ENCODE measurements around the gene NLRP6. TPM values are rescaled to one million over a fixed set of nuclear protein-coding genes. Genes with fewer than 3 reads are reported as not detected.
A peak's percentile ranks its signal among the peaks of the same experiment; 100 is the strongest.
"Not testable (repeated sequence)": the region's sequence is repeated elsewhere in the genome, so short reads cannot be mapped to it uniquely, and the experiment has no call there.

NLRP6 gene
- total RNA-seq, 3 donors from 2014 or later (not counting 1 experiment from before 2014, with no cell fraction given), result 1.7 to 3.0 (median 2.3) TPM

- DNase-seq (peak; percentile 87 to 94), ATAC-seq (peak; percentile 76 to 90 (median 79))
- peak within 1 kb of the TSS; percentile 97 for H3K4me3 Mint-ChIP-seq
- Histone ChIP-seq H3K27me3 (ENCODE audit: control insufficient read depth, insufficient read depth, low read length) (no peaks in the 10 kb centered on the region), H3K27ac (ENCODE audit: low read length) (peak within 1 kb of the TSS; percentile 100), H3K4me1 (ENCODE audit: control insufficient read depth, insufficient read depth, low read length) (peaks cover 20% of the 10 kb centered on the region), H3K9me3 (ENCODE audit: control insufficient read depth, insufficient read depth, low read length) (no peaks in the 10 kb centered on the region), H3K36me3 (ENCODE audit: control insufficient read depth, insufficient read depth, low read length) (peaks cover 13% of the 10 kb centered on the region), H3K4me3 (ENCODE audit: low read length) (peak within 1 kb of the TSS; percentile 99)
- H3K27me3 Mint-ChIP-seq (ENCODE audit: low read depth in 2 of 2), result no peaks in the 10 kb centered on the region
- no peaks in the 10 kb centered on the region for H3K9me3 Mint-ChIP-seq
- no peak for TF ChIP-seq CTCF (IDR thresholded peaks at IDR 0.05)
- under 1% methylated on average over 62 of the region's 62 CpGs for WGBS (ENCODE audit: insufficient coverage)
- H3K36me3 Mint-ChIP-seq, result peaks cover 5% of the 10 kb centered on the region
- H3K27ac Mint-ChIP-seq, result peak within 1 kb of the TSS; percentile 98
- H3K4me1 Mint-ChIP-seq, result peaks cover 38 to 42% of the 10 kb centered on the region in 2 donors
- intact Hi-C loops (cut with micrococcal nuclease), result loop anchor here (1.0 to 5.0 kb wide), 4 partner anchors 30 to 280 kb away; partner anchors contain the start of genes BET1L, PTDSS2 and RIC8A
Observed at GRCh38 chr11:236774-237767, 41.1 kb upstream of the NLRP6 start, which contains the start of gene PSMD13. TSS of gene PSMD13 (plus strand) at chr11:236976. CDS start at chr11:237050, 74 bp downstream.

- H3K4me1 ChIP-seq (ENCODE audit: control insufficient read depth, insufficient read depth, low read length), result peaks cover 20% of the 10 kb centered on the region
Observed at GRCh38 chr11:238346-238745, 39.9 kb upstream of the NLRP6 start.

GRCh38 chr11:240315-240714, 37.9 kb upstream of the NLRP6 start:
- peaks cover 15% of the 10 kb centered on the region for H3K4me1 ChIP-seq (ENCODE audit: control insufficient read depth, insufficient read depth, low read length)
- ATAC-seq, result no peak
- H3K9me3 ChIP-seq (ENCODE audit: control insufficient read depth, insufficient read depth, low read length), result no peaks in the 10 kb centered on the region
- DNase-seq, result no peak
- H3K4me3 Mint-ChIP-seq, result no peak overlapping the region
- no peaks in the 10 kb centered on the region for H3K27me3 ChIP-seq (ENCODE audit: control insufficient read depth, insufficient read depth, low read length)
- no peak overlapping the region for H3K27ac Mint-ChIP-seq
- 100% methylated on average over 1 of the region's 1 CpG for WGBS (ENCODE audit: insufficient coverage)
- H3K9me3 Mint-ChIP-seq, result no peaks in the 10 kb centered on the region
- TF ChIP-seq CTCF (IDR thresholded peaks at IDR 0.05), result no peak
- no peak overlapping the region for H3K4me3 ChIP-seq (ENCODE audit: low read length)
- intact Hi-C loops (cut with micrococcal nuclease), result no loop called here
- H3K27me3 Mint-ChIP-seq (ENCODE audit: low read depth in 2 of 2), result no peaks in the 10 kb centered on the region
- H3K27ac ChIP-seq (ENCODE audit: low read length), result no peak overlapping the region
- peaks cover 45% of the 10 kb centered on the region in 2 donors for H3K4me1 Mint-ChIP-seq
- H3K36me3 Mint-ChIP-seq, result peaks cover 13% of the 10 kb centered on the region
- peaks cover 38% of the 10 kb centered on the region for H3K36me3 ChIP-seq (ENCODE audit: control insufficient read depth, insufficient read depth, low read length)

More at GRCh38 chr11:238346-238745, 39.9 kb upstream of the NLRP6 start:
- H3K27ac ChIP-seq (ENCODE audit: low read length); H3K27me3 ChIP-seq (ENCODE audit: control insufficient read depth, insufficient read depth, low read length); H3K4me3 ChIP-seq (ENCODE audit: low read length); H3K27me3 Mint-ChIP-seq (ENCODE audit: low read depth in 2 of 2); H3K9me3 ChIP-seq (ENCODE audit: control insufficient read depth, insufficient read depth, low read length); H3K9me3 Mint-ChIP-seq; ATAC-seq; DNase-seq: not testable (repeated sequence)
- H3K36me3 ChIP-seq (ENCODE audit: control insufficient read depth, insufficient read depth, low read length), result peaks cover 20% of the 10 kb centered on the region
- Mint-ChIP-seq H3K4me3 (peak overlapping the region; percentile 97), H3K27ac (peak overlapping the region; percentile 98), H3K36me3 (peaks cover 12% of the 10 kb centered on the region), H3K4me1 (peaks cover 47 to 50% of the 10 kb centered on the region in 2 donors)
- 97% methylated on average over 7 of the region's 7 CpGs for WGBS (ENCODE audit: insufficient coverage)
- intact Hi-C loops (cut with micrococcal nuclease), result loop anchor here (5.0 kb wide), 1 partner anchor 279 kb away; no protein-coding TSS in a partner anchor

GRCh38 chr11:241634-242033, 36.6 kb upstream of the NLRP6 start:
- Mint-ChIP-seq H3K9me3 (no peaks in the 10 kb centered on the region), H3K4me3 (no peak overlapping the region), H3K4me1 (peaks cover 35 to 36% of the 10 kb centered on the region in 2 donors), H3K36me3 (peaks cover 13% of the 10 kb centered on the region), H3K27me3 (ENCODE audit: low read depth in 2 of 2) (no peaks in the 10 kb centered on the region), H3K27ac (peak overlapping the region in 1 of 2 donors; percentile 0)
- ATAC-seq (no peak), DNase-seq (no peak)
- no peaks in the 10 kb centered on the region for H3K9me3 ChIP-seq (ENCODE audit: control insufficient read depth, insufficient read depth, low read length)
- peaks cover 50% of the 10 kb centered on the region for H3K36me3 ChIP-seq (ENCODE audit: control insufficient read depth, insufficient read depth, low read length)
- no peaks in the 10 kb centered on the region for H3K27me3 ChIP-seq (ENCODE audit: control insufficient read depth, insufficient read depth, low read length)
- intact Hi-C loops (cut with micrococcal nuclease), result no loop called here
- H3K4me3 ChIP-seq (ENCODE audit: low read length), result no peak overlapping the region
- H3K4me1 ChIP-seq (ENCODE audit: control insufficient read depth, insufficient read depth, low read length), result peaks cover 9% of the 10 kb centered on the region
- H3K27ac ChIP-seq (ENCODE audit: low read length), result no peak overlapping the region
- WGBS (ENCODE audit: insufficient coverage), result 90% methylated on average over 5 of the region's 5 CpGs
- TF ChIP-seq CTCF (IDR thresholded peaks at IDR 0.05), result no peak
